Stimulated activated CD8-positive, alpha-beta memory T cell treated with anti-CD3 and anti-CD28 coated beads, Interleukin-7, amount 100 ng/mL, for 24 hours (primary cell): Measurements from ENCODE around the gene LRIG3.

ENCODE experiments used
- DNase-seq: peaks from one replicate; pipeline ENCODE4 v3.0.0-alpha.2; 2020; ENCODE audit warnings: low read depth

Gene LRIG3

DNA sequence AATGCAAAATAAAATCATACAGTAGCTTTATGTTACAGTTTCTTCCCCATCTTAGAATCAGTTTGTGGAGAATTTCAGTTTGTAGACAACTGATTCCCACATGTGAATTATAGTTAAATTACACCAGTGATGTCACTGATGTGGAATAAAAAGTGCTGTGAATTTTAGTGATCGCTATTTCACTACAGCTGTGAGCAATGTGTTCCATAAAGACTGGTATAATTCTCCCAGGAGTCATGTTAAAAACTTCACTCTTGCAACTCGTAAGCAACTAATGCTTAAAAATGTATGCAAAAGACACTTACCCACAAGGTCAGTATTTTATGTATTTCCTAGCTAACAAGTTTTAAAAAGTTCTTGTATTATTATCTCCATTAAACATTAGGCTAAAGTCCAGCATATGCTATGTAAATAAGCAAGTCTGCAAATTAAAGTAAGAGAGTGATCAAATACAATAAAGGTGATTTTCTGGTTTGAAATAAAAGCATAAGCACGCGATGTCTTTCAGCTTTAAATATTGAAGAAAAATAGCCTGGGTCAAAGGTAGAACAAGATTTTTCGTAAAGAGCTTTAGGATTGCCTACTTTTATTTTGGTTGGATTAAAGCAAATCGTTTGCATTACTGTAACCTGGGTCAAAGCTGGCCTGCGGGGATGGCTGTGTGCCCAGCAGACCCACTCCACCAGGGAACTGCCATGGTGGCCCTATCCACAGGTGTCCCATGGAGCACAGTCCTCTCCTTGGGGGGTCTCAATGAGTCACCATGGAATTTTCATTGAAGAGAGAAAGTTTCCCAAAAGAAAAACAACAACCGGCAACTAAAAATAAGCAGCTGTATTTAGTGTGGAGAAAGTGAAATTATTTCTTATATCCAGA lies 12.7 kb upstream of the LRIG3 start:
- no peak for DNase-seq

DNA sequence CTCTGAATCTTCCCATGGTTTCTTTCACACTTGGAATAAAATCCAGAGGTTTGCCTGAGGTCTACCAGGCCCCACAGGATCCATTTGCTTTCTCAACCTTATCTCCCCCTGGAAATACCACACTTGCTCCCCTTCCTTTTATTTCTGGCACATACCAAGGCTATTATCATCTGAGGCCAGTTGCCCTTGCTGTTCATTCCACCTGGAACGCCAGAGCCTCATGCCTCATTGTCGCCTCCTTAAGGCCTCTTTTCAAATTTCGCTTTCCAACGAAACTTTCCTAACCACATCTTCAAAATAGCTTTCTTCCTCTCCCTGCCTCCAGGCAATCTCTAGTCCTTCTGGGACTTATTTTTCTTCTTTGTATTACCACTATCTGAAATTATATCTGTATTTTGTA lies 11.2 kb upstream of the LRIG3 start:
- no peak for DNase-seq

- DNase-seq = no peak
Measured at GRCh38 chr12:58930770-58931324, 10.5 kb upstream of the LRIG3 start.

DNA sequence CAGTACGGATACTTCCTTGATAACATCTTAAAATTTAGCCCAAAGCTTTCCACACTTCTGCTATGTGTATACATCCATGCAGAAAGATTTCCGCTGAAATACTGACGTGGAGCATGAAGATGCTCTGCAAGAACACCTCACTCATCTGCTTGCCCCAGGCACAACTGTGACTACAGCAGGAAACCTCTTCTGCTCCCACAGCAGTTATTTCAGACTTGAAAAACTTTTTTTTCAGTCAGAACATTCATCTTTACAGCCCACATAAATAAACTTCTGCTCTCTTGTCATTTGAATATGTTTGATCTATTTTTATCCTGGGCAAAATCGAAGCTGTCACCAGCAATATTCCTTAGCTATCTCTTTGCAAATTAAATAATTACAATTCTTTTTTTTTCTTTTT lies 6.8 kb upstream of the LRIG3 start:
- DNase-seq = no peak

DNA sequence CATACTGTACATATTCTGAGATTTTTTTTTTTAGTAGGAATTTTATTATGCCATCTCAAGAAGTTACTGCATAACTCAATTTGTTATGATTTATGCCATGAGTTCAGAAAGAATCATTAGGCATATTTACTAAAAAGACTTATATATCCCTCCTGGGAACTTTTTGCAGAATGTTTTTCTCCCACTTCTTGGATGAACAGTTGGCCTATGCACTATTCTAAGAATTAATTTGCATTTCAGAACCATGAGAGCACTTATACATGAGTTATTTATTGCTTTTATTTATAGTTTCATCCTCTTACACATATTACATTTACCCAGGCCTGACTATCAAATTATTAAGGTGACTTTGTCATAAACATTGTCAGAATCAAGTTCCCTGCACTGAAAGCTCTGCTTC lies 6.3 kb upstream of the LRIG3 start:
- no peak for DNase-seq

- DNase-seq = no peak
Measured at GRCh38 chr12:58925751-58926150, 5.4 kb upstream of the LRIG3 start.

- no peak for DNase-seq
Measured at GRCh38 chr12:58925111-58925611, 4.9 kb upstream of the LRIG3 start.

GRCh38 chr12:58924652-58925051 lies 4.3 kb upstream of the LRIG3 start:
- DNase-seq = no peak

DNA sequence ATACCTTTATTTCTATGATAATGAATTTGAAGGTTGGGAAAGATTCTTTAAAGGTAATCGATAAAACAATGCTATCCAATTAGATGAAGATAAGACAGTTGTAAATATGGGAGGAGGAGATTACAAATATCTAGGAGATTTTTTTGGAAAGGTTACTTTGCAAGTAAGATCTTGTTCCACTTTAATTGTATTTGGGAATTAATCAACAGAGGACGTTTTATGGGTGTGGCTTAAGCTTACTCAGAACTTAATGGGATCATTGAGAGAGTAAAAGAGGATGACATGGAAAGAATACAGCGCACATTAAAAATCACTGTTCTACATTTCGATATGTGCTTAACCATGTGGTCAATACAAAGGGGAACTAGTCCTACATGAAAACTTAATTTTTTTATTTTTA lies 3.5 kb upstream of the LRIG3 start:
- DNase-seq = no peak

GRCh38 chr12:58922849-58923248 lies 2.5 kb upstream of the LRIG3 start:
- DNase-seq = no peak

- DNase-seq = no peak
Measured at GRCh38 chr12:58920961-58921861, 907 bp upstream of the LRIG3 start.

GRCh38 chr12:58919231-58920101 lies 838 bp downstream of the LRIG3 start:
- DNase-seq = no peak

DNA sequence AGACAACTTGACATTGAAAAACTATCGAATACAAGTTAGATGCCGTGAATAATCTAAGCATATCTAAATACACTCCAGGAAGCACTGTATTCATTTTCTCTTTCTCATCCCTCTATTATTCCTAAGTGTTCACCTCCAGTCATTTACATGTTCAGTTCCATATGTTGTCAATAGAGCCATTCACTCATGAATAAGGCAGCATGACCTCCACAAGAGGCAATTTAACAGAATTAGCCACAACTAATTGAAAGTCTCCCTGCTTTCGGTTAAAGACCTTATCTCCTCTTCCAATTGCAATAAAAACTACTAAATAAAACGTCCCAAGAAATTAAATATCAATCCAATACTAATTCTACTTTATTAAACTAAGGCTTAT lies 1.8 kb downstream of the LRIG3 start:
- DNase-seq = no peak

DNA sequence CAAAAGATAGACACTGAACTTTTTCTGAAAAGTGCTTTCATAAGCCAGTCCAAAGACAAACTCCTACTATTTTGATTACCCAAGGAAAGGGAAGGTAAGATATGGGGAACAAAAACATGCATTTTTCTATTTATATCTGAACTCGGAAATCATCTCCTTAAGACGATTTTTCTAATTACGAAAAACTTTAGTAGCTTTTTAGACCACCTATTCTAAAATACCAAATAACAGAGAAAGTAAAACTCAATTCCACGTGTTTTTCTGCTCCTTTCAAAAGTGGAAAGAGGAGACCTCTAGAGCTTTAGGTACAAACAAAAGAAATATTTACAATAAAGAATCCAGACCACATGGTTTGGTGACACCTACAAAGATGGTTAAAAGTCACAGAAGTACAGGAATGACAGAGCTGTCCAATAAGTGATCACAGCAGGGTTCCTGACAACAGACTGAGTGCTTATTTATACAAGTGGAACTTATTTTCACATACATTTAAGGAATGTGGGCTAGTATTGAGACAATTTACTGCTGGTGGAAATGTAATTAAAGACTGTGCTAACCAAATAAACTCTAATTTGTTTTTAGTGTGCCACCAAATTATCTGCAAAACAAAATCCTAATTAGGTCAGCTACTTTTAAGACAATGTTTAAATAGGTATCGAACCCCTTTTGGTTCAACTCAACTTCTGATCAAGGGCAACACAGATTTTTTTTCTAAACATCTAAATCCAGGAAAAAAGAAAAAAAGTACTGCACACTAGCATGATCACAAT lies 2.4 kb downstream of the LRIG3 start:
- no peak for DNase-seq

DNA sequence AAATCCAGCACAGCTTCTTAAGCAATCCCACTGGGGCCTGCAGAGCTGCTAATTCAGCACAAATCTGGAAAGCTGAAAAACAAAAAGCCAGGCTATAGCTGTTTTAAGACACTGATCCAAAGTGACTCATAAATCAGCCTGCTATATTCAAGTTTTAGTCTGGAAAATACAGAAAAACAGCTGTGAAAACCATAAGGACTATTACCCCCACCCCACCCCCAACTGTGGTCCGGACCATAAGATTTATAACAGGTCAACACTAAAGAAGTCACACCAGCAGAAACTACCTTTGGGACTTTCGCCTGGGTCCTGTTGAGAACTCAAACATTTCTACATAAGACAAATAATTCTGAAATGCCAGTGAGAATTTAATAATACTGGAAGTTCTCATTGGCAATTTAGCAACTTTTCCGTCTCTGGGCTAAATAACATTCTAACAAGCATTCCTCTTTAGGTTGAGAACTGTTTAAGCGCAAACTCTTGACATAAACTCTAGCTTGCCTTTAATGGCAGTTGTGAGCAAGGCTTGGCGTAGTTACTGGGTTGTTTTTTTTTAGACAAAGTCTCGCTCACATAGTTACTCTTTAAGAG lies 3.3 kb downstream of the LRIG3 start:
- DNase-seq = no peak

DNA sequence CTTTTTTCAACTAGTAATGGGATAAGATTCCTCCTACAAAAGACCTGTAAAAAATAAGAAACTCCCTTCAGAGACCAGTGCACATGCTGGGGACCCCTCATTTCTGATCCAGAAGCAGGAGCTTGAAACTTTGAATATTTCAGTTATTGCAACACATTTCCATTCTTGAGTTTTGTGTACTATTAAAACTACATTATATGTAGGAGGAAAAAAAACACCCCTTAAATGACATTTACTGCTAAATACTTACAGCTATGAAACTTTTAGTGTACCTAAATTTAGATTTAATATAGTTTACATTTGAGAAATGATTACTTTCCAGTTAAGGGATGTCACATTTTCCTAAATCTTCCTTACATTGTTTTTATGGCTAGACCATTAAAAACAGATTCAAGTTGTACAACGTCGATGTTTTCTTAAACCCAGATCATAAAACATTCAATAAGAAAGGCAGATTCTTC lies 4.1 kb downstream of the LRIG3 start:
- no peak for DNase-seq

GRCh38 chr12:58915634-58916033 lies 4.7 kb downstream of the LRIG3 start:
- no peak for DNase-seq

DNA sequence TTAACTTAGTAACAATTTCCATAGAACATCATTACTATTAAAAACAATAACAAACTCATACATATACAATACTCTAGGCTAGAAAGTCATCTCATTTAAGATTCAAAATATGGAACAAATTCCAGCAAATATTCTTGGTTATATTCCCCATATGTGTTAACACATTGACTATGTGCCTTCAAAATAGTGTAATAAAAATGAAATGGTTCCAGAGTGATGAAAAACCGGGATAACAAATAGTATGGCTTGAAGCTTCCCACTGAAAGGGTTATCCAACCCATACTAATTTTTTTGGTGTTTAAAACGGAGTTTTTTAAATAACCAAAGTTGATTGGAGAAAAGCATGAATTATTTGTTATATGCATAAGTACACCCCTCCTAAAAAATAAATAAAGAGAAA lies 5.3 kb downstream of the LRIG3 start:
- no peak for DNase-seq

DNA sequence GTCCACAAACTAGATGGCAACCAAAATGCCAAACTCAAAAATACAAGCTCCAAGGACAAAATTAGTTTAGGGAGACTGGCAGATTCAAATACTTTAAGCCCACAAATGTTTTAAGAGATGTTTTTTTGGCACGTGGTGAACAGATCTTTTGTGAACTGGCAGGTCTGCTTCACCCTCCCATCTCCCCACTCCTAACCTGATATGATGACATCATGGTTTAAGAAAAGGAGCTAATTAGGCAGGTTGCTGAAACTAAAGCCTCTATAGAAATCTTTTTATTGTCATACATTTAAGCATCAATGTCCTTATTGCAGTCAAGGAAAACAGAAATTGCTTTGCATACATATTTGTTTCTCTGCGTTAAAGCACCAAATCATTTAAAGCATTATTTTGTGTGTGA lies 5.8 kb downstream of the LRIG3 start:
- no peak for DNase-seq

GRCh38 chr12:58907391-58907790 lies 12.9 kb downstream of the LRIG3 start:
- no peak for DNase-seq
